OCI-LY1 (cell line): Measurements from ENCODE around the gene SDC3.

Experiments used
- H2AFZ ChIP-seq: fragments of 200-600 bp; sonication (generic), shearing (Covaris generic); 2 replicates; pipeline ENCODE4 v1.6.0; 2014; ENCODE audit warnings: antibody characterized with exemption, mild to moderate bottlenecking, low read length
- H3F3A ChIP-seq: fragments of 200-600 bp; sonication (generic), shearing (Covaris generic); 2 replicates; pipeline ENCODE4 v1.6.0; 2014; ENCODE audit warnings: mild to moderate bottlenecking, antibody characterized with exemption, low read length, moderate library complexity; ENCODE audit not compliant: insufficient read depth
- H3K27ac ChIP-seq: fragments of 200-600 bp; sonication (generic); 2 replicates; pipeline ENCODE4 v1.5.1; 2014; ENCODE audit warnings: low read length, mixed run types, mild to moderate bottlenecking, low read depth; ENCODE audit not compliant: poor library complexity, severe bottlenecking
- H3K27me3 ChIP-seq: fragments of 200-600 bp; sonication (generic); 2 replicates; pipeline ENCODE4 v1.6.0; 2014; ENCODE audit warnings: antibody characterized with exemption, mild to moderate bottlenecking, low read length, moderate library complexity; ENCODE audit not compliant: insufficient read depth
- H3K36me3 ChIP-seq: fragments of 200-600 bp; sonication (generic); 2 replicates; pipeline ENCODE4 v1.6.1; 2014; ENCODE audit warnings: mild to moderate bottlenecking, antibody characterized with exemption, low read length, moderate library complexity, mixed read lengths; ENCODE audit not compliant: insufficient read depth
- H3K4me1 ChIP-seq: fragments of 200-600 bp; sonication (generic); 2 replicates; pipeline ENCODE4 v1.5.1; 2014; ENCODE audit warnings: mild to moderate bottlenecking, low read length, moderate library complexity; ENCODE audit not compliant: insufficient read depth, severe bottlenecking
- H3K4me2 ChIP-seq: fragments of 200-600 bp; sonication (generic), shearing (Covaris generic); 2 replicates; pipeline ENCODE4 v1.6.1; 2014; ENCODE audit warnings: low read length
- H3K4me3 ChIP-seq: fragments of 200-600 bp; sonication (generic); 2 replicates; pipeline ENCODE4 v1.5.1; 2014; ENCODE audit warnings: low read length, low read depth, mild to moderate bottlenecking, mixed read lengths; ENCODE audit not compliant: poor library complexity, severe bottlenecking
- H3K79me2 ChIP-seq: fragments of 200-600 bp; shearing (Covaris generic); 2 replicates; pipeline ENCODE4 v1.6.1; 2016; ENCODE audit warnings: mixed run types, low read length, mixed read lengths; ENCODE audit not compliant: insufficient read depth
- H3K9ac ChIP-seq: fragments of 200-600 bp; sonication (generic), shearing (Covaris generic); 2 replicates; pipeline ENCODE4 v1.6.1; 2014; ENCODE audit warnings: mild to moderate bottlenecking, low read length, mixed read lengths
- H3K9me2 ChIP-seq: fragments of 200-600 bp; sonication (generic), shearing (Covaris generic); 2 replicates; pipeline ENCODE4 v1.6.1; 2014; ENCODE audit warnings: low read depth, mild to moderate bottlenecking, low read length, mixed read lengths
- H3K9me3 ChIP-seq: fragments of 200-600 bp; shearing (Covaris generic); 2 replicates; pipeline ENCODE4 v1.6.1; 2014; ENCODE audit warnings: low read length, mixed read lengths
- H4K20me1 ChIP-seq: fragments of 200-600 bp; sonication (generic), shearing (Covaris generic); 2 replicates; pipeline ENCODE4 v1.6.0; 2016; ENCODE audit warnings: mild to moderate bottlenecking, low read length; ENCODE audit not compliant: insufficient read depth
- EZH2 ChIP-seq: fragments of 200-600 bp; sonication (generic), shearing (Covaris generic); IDR thresholded peaks from 2 replicates; pipeline ENCODE4 v1.8.0; 2017; ENCODE audit warnings: borderline replicate concordance, mixed run types, mild to moderate bottlenecking, antibody characterized with exemption, low read length, moderate library complexity, mixed read lengths
- TF ChIP-seq, protein P1 (sequence below): fragments of 200-600 bp; sonication (generic), shearing (Covaris generic); IDR thresholded peaks from 2 replicates; pipeline ENCODE4 v1.5.1; 2017; ENCODE audit warnings: mild to moderate bottlenecking, antibody characterized with exemption, low read length, moderate library complexity, mixed read lengths

SDC3 gene

GRCh38 chr1:30876451-30877204 is 31.9 kb downstream of the SDC3 start:
- peaks cover 8% of the 10 kb centered on the region for H3K27me3 ChIP-seq
- no peak overlapping the region for H3K4me3 ChIP-seq
- no peaks in the 10 kb centered on the region for H3K79me2 ChIP-seq
- H3F3A ChIP-seq: no peaks in the 10 kb centered on the region
- TF ChIP-seq, protein P1, sequence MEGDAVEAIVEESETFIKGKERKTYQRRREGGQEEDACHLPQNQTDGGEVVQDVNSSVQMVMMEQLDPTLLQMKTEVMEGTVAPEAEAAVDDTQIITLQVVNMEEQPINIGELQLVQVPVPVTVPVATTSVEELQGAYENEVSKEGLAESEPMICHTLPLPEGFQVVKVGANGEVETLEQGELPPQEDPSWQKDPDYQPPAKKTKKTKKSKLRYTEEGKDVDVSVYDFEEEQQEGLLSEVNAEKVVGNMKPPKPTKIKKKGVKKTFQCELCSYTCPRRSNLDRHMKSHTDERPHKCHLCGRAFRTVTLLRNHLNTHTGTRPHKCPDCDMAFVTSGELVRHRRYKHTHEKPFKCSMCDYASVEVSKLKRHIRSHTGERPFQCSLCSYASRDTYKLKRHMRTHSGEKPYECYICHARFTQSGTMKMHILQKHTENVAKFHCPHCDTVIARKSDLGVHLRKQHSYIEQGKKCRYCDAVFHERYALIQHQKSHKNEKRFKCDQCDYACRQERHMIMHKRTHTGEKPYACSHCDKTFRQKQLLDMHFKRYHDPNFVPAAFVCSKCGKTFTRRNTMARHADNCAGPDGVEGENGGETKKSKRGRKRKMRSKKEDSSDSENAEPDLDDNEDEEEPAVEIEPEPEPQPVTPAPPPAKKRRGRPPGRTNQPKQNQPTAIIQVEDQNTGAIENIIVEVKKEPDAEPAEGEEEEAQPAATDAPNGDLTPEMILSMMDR: no peak
- TF ChIP-seq EZH2: no peak
- no peaks in the 10 kb centered on the region for H4K20me1 ChIP-seq
- H3K9me3 ChIP-seq: no peaks in the 10 kb centered on the region
- H3K4me2 ChIP-seq: no peak overlapping the region
- H3K9ac ChIP-seq: no peak overlapping the region
- H3K4me1 ChIP-seq: no peaks in the 10 kb centered on the region
- no peaks in the 10 kb centered on the region for H3K36me3 ChIP-seq
- no peak overlapping the region for H3K27ac ChIP-seq
- no peak overlapping the region for H2AFZ ChIP-seq
- H3K9me2 ChIP-seq: no peaks in the 10 kb centered on the region

DNA sequence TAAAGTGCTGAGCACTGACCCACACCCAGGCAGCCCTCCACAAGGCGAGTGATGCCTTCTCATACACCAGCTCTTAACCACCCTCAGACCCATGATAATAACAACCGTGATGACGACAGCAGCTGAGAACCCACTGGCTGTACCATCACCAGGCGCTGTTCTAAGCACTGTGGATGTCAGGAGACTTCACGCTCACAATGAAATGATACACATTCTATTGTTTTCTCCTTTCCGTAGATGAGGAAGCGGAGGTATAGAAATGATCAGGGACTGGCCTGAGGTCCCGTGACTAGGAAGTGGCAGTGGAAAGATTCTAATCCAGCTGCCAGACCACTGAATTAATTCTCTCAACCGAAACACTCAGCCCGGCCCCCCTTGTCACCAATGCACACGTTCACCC is 32.6 kb downstream of the SDC3 start:
- no peaks in the 10 kb centered on the region for H3F3A ChIP-seq
- H2AFZ ChIP-seq: no peak overlapping the region
- H3K27me3 ChIP-seq: peaks cover 4% of the 10 kb centered on the region; the same call in 1 of the 2 replicates
- H3K4me1 ChIP-seq: no peaks in the 10 kb centered on the region
- no peak overlapping the region for H3K9ac ChIP-seq
- no peaks in the 10 kb centered on the region for H3K9me2 ChIP-seq
- H3K27ac ChIP-seq: no peak overlapping the region
- no peaks in the 10 kb centered on the region for H3K36me3 ChIP-seq
- H3K9me3 ChIP-seq: no peaks in the 10 kb centered on the region
- H3K4me3 ChIP-seq: no peak overlapping the region
- TF ChIP-seq, protein P1: no peak
- TF ChIP-seq EZH2: no peak
- no peaks in the 10 kb centered on the region for H4K20me1 ChIP-seq
- H3K79me2 ChIP-seq: no peaks in the 10 kb centered on the region
- H3K4me2 ChIP-seq: no peak overlapping the region

GRCh38 chr1:30875197-30875596 is 33.4 kb downstream of the SDC3 start:
- TF ChIP-seq EZH2: no peak
- TF ChIP-seq, protein P1: no peak
- no peak overlapping the region for H3K27ac ChIP-seq
- H3K79me2 ChIP-seq: no peaks in the 10 kb centered on the region
- H3K9me3 ChIP-seq: no peaks in the 10 kb centered on the region
- no peak overlapping the region for H3K4me3 ChIP-seq
- no peaks in the 10 kb centered on the region for H3K9me2 ChIP-seq
- H2AFZ ChIP-seq: no peak overlapping the region
- H4K20me1 ChIP-seq: no peaks in the 10 kb centered on the region
- peaks cover 4% of the 10 kb centered on the region; the same call in 1 of the 2 replicates for H3K27me3 ChIP-seq
- H3K36me3 ChIP-seq: no peaks in the 10 kb centered on the region
- H3F3A ChIP-seq: no peaks in the 10 kb centered on the region
- H3K4me1 ChIP-seq: no peaks in the 10 kb centered on the region
- no peak overlapping the region for H3K4me2 ChIP-seq
- no peak overlapping the region for H3K9ac ChIP-seq
